Activated CD8-positive, alpha-beta memory T cell treated with anti-CD3 and anti-CD28 coated beads for 24 hours (primary cell): ENCODE data around the gene AFF3.

ENCODE experiments used
- DNase-seq: peaks from one replicate; pipeline ENCODE4 v3.0.0-alpha.2; 2020

AFF3 gene

GRCh38 chr2:99571533-99571932, 570.9 kb downstream of the AFF3 start:
- no peak for DNase-seq

- no peak for DNase-seq
Observed at GRCh38 chr2:99571021-99571420, 571.4 kb downstream of the AFF3 start.

GRCh38 chr2:99569386-99569785, 573.0 kb downstream of the AFF3 start:
- no peak for DNase-seq

GRCh38 chr2:99565227-99565626, 577.2 kb downstream of the AFF3 start:
- DNase-seq = no peak

GRCh38 chr2:99562516-99562915, 579.9 kb downstream of the AFF3 start:
- no peak for DNase-seq

GRCh38 chr2:99561804-99562203, 580.6 kb downstream of the AFF3 start:
- DNase-seq = no peak

GRCh38 chr2:99559075-99559662, 583.2 kb downstream of the AFF3 start:
- DNase-seq = peak; percentile 95

GRCh38 chr2:99555404-99555803, 587.0 kb downstream of the AFF3 start:
- DNase-seq = no peak

- DNase-seq = no peak
Observed at GRCh38 chr2:99554871-99555270, 587.5 kb downstream of the AFF3 start.

GRCh38 chr2:99554238-99554637, 588.2 kb downstream of the AFF3 start:
- DNase-seq = no peak

GRCh38 chr2:99552529-99552928, 589.9 kb downstream of the AFF3 start:
- DNase-seq = no peak

- no peak for DNase-seq
Observed at GRCh38 chr2:99550368-99550767, 592.0 kb downstream of the AFF3 start.

- no peak for DNase-seq
Observed at GRCh38 chr2:99545604-99546003, 596.8 kb downstream of the AFF3 start.

GRCh38 chr2:99545066-99545465, 597.3 kb downstream of the AFF3 start:
- no peak for DNase-seq

- no peak for DNase-seq
Observed at GRCh38 chr2:99544608-99545007, 597.8 kb downstream of the AFF3 start.

- no peak for DNase-seq
Observed at GRCh38 chr2:99543247-99543646, 599.1 kb downstream of the AFF3 start.

GRCh38 chr2:99537910-99538485, 604.4 kb downstream of the AFF3 start:
- no peak for DNase-seq

- DNase-seq = no peak
Observed at GRCh38 chr2:99524056-99524455, 618.3 kb downstream of the AFF3 start.

- DNase-seq = no peak
Observed at GRCh38 chr2:99522157-99522556, 620.2 kb downstream of the AFF3 start.

GRCh38 chr2:99520813-99521212, 621.6 kb downstream of the AFF3 start:
- DNase-seq = no peak

- DNase-seq = no peak
Observed at GRCh38 chr2:99520195-99520594, 622.2 kb downstream of the AFF3 start.

GRCh38 chr2:99514357-99514756, 628.0 kb downstream of the AFF3 start:
- no peak for DNase-seq

GRCh38 chr2:99512181-99512591, 630.2 kb downstream of the AFF3 start:
- DNase-seq = no peak

- DNase-seq = no peak
Observed at GRCh38 chr2:99509387-99509786, 633.0 kb downstream of the AFF3 start.
